GM19438 (cell line): ENCODE data around the gene GPATCH3.
"Not testable (repeated sequence)": the region's sequence is repeated elsewhere in the genome, so short reads cannot be mapped to it uniquely, and the experiment has no call there.

Experiments
- ATAC-seq: cut with Tn5 transposase; IDR thresholded peaks from one replicate; pipeline ENCODE4 v1.9.1; 2021; ENCODE audit warnings: low read depth; ENCODE audit not compliant: unreplicated experiment

Gene GPATCH3

GRCh38 chr1:26874896-26875295 is 25.4 kb downstream of the GPATCH3 start:
- ATAC-seq = no peak

DNA sequence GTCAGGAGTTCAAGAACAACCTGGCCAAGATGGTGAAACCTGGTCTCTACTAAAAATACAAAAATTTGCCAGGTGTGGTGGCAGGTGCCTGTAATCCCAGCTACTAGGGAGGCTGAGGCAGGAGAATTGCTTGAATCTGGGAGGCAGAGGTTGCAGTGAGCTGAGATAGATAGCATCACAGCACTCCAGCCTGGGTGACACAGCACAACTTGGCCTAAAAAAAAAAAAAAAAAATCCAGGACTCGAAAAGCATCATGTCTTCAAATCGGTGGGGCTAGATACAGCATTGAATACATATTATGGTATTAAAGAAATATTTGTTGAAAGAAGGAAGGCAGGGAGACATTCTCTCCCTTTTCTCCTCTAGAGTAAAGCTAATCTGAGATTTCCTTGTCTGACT is 27.2 kb downstream of the GPATCH3 start:
- ATAC-seq = not testable (repeated sequence)

- peak; percentile 88 for ATAC-seq
Measured at GRCh38 chr1:26864610-26865480, 35.4 kb downstream of the GPATCH3 start.

- no peak for ATAC-seq
Measured at GRCh38 chr1:26863685-26864077, 36.6 kb downstream of the GPATCH3 start.

DNA sequence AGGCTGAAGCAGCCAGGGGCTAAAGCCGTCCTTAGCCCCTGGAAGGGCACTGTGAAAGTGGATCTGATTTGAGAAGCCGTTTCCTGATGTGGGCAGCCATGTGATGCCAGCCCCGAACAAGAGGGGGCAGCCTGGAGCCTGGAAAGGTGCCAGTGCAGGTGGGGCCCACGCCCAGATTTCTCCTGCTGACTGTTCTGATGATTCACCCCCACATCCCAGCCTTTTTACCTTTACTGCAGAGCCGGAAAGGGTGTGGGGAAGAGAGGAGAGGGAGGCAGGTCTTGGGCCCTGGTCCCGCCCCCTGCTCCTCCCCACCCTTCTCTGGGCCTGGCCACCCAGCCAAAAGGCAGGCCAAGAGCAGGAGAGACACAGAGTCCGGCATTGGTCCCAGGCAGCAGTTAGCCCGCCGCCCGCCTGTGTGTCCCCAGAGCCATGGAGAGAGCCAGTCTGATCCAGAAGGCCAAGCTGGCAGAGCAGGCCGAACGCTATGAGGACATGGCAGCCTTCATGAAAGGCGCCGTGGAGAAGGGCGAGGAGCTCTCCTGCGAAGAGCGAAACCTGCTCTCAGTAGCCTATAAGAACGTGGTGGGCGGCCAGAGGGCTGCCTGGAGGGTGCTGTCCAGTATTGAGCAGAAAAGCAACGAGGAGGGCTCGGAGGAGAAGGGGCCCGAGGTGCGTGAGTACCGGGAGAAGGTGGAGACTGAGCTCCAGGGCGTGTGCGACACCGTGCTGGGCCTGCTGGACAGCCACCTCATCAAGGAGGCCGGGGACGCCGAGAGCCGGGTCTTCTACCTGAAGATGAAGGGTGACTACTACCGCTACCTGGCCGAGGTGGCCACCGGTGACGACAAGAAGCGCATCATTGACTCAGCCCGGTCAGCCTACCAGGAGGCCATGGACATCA is 37.2 kb downstream of the GPATCH3 start, which contains the start of gene SFN:
Gene SFN (plus strand): TSS at position 369 of the 904 bp plus-strand sequence. CDS start 64 bp downstream, at position 433.
- no peak for ATAC-seq

GRCh38 chr1:26861889-26862378 is 38.3 kb downstream of the GPATCH3 start:
- ATAC-seq = no peak

DNA sequence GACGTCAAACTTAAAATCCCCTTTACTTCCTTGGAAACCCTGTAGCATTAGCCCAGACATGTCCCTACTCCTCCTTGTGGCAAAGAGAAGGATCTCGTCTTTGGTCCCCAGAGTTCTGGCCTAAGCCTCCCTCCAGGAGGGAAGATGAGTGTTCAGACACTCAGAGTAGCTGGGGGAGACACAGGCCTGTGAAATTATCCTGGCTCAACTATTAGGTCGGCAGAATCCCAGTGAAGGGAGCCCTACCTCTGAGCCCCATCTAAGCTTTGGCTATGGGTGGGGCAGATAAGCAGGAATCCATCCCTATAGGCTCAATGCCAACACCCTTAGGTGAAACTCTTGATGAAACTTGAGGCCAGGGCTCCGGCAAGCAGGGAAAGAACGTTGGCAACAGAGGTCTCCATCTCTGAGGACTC is 39.0 kb downstream of the GPATCH3 start:
- ATAC-seq = no peak

- ATAC-seq = no peak
Measured at GRCh38 chr1:26858891-26859640, 41.2 kb downstream of the GPATCH3 start.

DNA sequence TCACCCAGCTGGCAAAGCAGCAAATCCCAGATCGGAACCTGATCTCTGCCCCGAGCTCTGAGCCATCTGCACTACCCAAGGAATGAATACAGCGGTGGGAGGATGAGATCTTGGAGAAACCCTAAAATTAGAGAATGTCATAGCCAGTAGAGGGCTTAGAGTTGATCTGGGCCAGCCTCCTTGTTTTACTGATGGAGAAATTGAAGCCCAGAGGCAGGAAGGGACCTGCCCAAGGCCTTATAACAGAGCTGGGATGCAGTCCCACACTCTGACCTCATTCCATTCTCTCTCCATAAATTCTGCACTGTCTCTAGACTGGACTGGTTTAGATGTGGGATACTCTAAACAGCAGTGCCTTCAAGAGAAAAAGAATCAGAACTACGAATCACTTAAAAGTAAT is 42.1 kb downstream of the GPATCH3 start:
- no peak for ATAC-seq

GRCh38 chr1:26857473-26858060 is 42.7 kb downstream of the GPATCH3 start:
- ATAC-seq = no peak

GRCh38 chr1:26856604-26857469 is 43.4 kb downstream of the GPATCH3 start:
- no peak for ATAC-seq

DNA sequence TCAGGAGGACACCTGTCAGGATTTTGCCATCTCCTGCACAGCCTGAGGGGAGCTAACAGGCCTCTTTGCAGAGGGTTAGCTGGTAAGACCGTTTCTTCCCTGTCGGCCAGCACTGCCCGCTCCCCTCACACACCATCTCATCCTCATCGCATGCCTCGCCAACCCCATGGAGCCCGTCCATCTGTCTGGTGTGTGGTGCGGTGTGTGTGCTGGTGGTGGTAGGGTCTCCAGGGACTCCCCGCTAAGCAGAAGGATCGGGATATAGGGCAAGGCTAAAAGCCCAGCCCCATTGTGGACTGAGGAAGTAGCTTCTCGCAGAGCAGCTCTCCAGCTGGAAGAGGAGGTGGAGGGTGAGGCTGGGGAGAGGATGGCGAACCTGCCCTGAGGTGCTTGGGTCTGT is 44.1 kb downstream of the GPATCH3 start:
- ATAC-seq = no peak

- no peak for ATAC-seq
Measured at GRCh38 chr1:26855636-26856035, 44.6 kb downstream of the GPATCH3 start.

DNA sequence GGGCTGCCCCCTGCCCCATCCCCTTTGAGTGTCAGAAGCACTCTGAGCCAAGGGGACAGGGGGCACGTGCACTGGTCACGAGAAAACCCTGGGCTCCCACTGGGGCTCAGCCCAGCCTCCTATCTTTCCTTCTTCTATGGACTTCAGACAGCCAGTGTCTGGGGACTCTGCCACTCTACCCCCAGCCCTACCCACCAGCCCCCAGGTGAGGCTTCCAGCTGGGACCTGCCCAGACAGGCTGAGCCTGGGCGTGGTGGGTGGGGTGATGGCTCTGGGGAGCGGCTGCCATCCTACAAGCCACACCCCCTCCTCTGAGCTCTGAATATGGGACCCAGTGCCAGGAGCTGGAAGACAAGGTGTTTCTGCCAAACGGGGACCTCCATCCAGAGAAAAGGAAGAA is 45.4 kb downstream of the GPATCH3 start:
- ATAC-seq = no peak

DNA sequence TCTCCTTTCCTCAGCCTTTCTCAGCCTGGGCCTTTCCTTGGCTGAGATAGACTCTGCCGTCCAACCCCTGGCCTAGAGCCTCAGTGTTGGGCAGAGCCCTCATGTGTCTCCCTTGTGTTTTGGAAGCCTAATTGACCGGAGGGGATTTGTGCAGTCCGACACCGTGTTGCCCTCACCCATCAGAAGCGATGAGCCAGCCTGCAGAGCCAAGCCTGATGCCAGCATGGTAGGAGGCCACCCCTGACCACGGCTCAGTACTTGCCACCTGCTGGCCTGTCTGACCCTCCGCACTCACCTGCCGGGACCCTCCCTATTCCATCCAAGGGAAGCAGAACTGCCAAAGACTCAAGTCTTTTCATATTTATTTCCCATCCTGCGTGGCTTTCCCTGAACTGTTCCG is 46.7 kb downstream of the GPATCH3 start:
- no peak for ATAC-seq

GRCh38 chr1:26853156-26853555 is 47.1 kb downstream of the GPATCH3 start:
- ATAC-seq = no peak

DNA sequence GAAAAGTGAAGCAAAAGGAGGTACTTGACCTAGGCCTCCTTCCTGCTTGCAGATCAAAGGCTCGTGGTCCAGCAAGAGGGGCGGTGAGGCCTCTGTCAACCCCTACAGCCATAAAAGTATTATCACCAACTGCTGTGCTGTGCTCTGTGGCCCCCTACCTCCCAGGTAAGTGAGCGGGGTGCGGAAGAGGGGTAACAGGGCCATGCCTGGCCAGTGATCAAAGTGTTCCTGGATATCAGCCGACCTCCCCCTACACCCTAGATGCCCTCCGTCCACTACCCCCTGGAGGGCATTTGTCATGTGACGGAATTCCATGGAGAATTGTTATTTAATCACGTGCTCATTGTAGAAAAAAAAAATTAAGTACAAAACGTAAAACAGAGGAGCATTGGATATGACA is 47.6 kb downstream of the GPATCH3 start:
- no peak for ATAC-seq

DNA sequence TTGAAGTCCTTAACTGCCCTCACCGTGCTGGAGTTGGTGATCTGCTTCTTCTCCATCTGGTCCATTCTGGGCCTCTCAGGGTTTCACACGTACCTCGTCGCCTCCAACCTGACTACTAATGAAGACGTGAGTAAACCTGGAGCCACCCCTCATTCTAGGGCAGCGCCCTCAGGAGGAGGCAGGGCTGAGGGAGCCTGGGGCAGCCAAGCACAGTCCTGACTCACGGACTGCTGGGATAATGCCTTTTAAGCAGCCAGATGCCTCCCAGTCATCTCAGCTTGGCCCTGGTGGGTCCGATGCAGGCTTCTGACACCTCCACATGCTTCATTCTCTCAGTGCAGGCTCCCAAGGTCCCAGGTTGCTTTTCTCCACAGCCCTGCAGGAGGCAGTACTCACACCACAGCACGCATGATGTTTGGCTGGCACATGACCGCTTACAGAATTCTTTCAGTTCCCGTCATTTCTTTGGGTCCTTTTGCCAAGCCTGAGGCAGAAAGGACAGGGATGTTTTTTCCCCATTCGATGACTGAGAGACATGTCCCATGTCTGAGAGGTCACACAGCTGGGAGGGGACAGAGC is 49.1 kb downstream of the GPATCH3 start:
- no peak for ATAC-seq
